ENCODE measurements around the gene TAOK1. TPM values are rescaled to one million over a fixed set of nuclear protein-coding genes. Genes with fewer than 3 reads are reported as not detected.
A peak's percentile ranks its signal among the peaks of the same experiment; 100 is the strongest.

TAOK1 gene
- total and polyA plus RNA-seq, 10 of the 15 experiments (the other 5 are each of a cell fraction or from before 2014, with no cell fraction given): 2.0 to 27.1 (median 11.8) TPM

- TF ChIP-seq ZNF687 (IDR thresholded peaks at IDR 0.05): 0 out of 2 replicates have a peak, but pooled peaks have one; percentile 21
- TF ChIP-seq, protein P1, sequence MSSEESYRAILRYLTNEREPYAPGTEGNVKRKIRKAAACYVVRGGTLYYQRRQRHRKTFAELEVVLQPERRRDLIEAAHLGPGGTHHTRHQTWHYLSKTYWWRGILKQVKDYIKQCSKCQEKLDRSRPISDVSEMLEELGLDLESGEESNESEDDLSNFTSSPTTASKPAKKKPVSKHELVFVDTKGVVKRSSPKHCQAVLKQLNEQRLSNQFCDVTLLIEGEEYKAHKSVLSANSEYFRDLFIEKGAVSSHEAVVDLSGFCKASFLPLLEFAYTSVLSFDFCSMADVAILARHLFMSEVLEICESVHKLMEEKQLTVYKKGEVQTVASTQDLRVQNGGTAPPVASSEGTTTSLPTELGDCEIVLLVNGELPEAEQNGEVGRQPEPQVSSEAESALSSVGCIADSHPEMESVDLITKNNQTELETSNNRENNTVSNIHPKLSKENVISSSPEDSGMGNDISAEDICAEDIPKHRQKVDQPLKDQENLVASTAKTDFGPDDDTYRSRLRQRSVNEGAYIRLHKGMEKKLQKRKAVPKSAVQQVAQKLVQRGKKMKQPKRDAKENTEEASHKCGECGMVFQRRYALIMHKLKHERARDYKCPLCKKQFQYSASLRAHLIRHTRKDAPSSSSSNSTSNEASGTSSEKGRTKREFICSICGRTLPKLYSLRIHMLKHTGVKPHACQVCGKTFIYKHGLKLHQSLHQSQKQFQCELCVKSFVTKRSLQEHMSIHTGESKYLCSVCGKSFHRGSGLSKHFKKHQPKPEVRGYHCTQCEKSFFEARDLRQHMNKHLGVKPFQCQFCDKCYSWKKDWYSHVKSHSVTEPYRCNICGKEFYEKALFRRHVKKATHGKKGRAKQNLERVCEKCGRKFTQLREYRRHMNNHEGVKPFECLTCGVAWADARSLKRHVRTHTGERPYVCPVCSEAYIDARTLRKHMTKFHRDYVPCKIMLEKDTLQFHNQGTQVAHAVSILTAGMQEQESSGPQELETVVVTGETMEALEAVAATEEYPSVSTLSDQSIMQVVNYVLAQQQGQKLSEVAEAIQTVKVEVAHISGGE (CRISPR knock-in tag; IDR thresholded peaks at IDR 0.05): no peak
- peak; percentile 44 for TF ChIP-seq KLF5 (IDR thresholded peaks at IDR 0.05; ENCODE audit: partially characterized antibody)
- no peak for TF ChIP-seq ZNF274 (IDR thresholded peaks at IDR 0.05; ENCODE audit: insufficient read depth, insufficient read length)
- TF ChIP-seq HDAC6 (IDR thresholded peaks at IDR 0.05; ENCODE audit: unreplicated experiment): no peak
- no peak for TF ChIP-seq RUNX3 (IDR thresholded peaks at IDR 0.05; ENCODE audit: low read length)
- TF ChIP-seq SPI1 (IDR thresholded peaks at IDR 0.05; ENCODE audit: borderline replicate concordance, insufficient read depth, low read depth, low read length): no peak
- TF ChIP-seq FOXM1 (IDR thresholded peaks at IDR 0.05; ENCODE audit: low read depth, low read length): no peak
- TF ChIP-seq ASH2L (IDR thresholded peaks at IDR 0.05; ENCODE audit: borderline replicate concordance, low read depth): no peak
- TF ChIP-seq, protein P2, sequence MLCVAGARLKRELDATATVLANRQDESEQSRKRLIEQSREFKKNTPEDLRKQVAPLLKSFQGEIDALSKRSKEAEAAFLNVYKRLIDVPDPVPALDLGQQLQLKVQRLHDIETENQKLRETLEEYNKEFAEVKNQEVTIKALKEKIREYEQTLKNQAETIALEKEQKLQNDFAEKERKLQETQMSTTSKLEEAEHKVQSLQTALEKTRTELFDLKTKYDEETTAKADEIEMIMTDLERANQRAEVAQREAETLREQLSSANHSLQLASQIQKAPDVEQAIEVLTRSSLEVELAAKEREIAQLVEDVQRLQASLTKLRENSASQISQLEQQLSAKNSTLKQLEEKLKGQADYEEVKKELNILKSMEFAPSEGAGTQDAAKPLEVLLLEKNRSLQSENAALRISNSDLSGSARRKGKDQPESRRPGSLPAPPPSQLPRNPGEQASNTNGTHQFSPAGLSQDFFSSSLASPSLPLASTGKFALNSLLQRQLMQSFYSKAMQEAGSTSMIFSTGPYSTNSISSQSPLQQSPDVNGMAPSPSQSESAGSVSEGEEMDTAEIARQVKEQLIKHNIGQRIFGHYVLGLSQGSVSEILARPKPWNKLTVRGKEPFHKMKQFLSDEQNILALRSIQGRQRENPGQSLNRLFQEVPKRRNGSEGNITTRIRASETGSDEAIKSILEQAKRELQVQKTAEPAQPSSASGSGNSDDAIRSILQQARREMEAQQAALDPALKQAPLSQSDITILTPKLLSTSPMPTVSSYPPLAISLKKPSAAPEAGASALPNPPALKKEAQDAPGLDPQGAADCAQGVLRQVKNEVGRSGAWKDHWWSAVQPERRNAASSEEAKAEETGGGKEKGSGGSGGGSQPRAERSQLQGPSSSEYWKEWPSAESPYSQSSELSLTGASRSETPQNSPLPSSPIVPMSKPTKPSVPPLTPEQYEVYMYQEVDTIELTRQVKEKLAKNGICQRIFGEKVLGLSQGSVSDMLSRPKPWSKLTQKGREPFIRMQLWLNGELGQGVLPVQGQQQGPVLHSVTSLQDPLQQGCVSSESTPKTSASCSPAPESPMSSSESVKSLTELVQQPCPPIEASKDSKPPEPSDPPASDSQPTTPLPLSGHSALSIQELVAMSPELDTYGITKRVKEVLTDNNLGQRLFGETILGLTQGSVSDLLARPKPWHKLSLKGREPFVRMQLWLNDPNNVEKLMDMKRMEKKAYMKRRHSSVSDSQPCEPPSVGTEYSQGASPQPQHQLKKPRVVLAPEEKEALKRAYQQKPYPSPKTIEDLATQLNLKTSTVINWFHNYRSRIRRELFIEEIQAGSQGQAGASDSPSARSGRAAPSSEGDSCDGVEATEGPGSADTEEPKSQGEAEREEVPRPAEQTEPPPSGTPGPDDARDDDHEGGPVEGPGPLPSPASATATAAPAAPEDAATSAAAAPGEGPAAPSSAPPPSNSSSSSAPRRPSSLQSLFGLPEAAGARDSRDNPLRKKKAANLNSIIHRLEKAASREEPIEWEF (IDR thresholded peaks at IDR 0.05; ENCODE audit: insufficient replicate concordance, low read depth, low read length): no peak
- TF ChIP-seq NFYA (IDR thresholded peaks at IDR 0.05; ENCODE audit: borderline replicate concordance, low read depth, low read length): no peak
These were observed 199.6 kb downstream of the TAOK1 start, which contains the start of gene GIT1 (continued) for GRCh38 chr17:29589524-29590410.

All from GM12878 (cell line).